Caco-2 (cell line): ENCODE results near the gene MYH2. TPM values are rescaled to one million over a fixed set of nuclear protein-coding genes. Genes with fewer than 3 reads are reported as not detected.

Experiments
- BruUV-seq: library from RNA; stranded (reverse); fragments of 400-500 nt; replicated peaks from 2 replicates; lab custom pipeline; 2021; lab: Mats Ljungman, UMichigan
- CTCF ChIA-PET: fragments of 300-600 bp; sonication (Branson Sonifier 250); formaldehyde crosslinking; loops from one replicate; lab custom pipeline; 2022; ENCODE audit warnings: antibody characterized with exemption; lab: Charles Lee
- POLR2A ChIA-PET: fragments of 300-600 bp; sonication (Branson Sonifier 250); formaldehyde crosslinking; loops from one replicate; lab custom pipeline; 2022; ENCODE audit warnings: antibody characterized with exemption; lab: Charles Lee
- DNase-seq, 2 experiments: peaks; one replicate each; pipeline versions ENCODE4 v3.0.0 to v3.0.0-alpha.2; 2020 to 2022
- H3K27me3 ChIP-seq: replicated peaks from 2 replicates; pipeline ENCODE4 v1.6.0; 2011; ENCODE audit warnings: low read length; ENCODE audit not compliant: control insufficient read depth, insufficient read depth
- H3K36me3 ChIP-seq: 2 replicates; pipeline ENCODE4 v1.5.1; 2011; ENCODE audit warnings: low read length; ENCODE audit not compliant: control insufficient read depth, insufficient read depth
- H3K4me1 ChIP-seq: fragments of 250-450 bp; sonication (Bioruptor Pico); 2 replicates; pipeline ENCODE4 v1.5.1; 2020; ENCODE audit warnings: mild to moderate bottlenecking
- H3K4me3 ChIP-seq: 2 replicates; pipeline ENCODE4 v1.5.1; 2011; ENCODE audit warnings: low read depth, mild to moderate bottlenecking, control low read depth, low read length
- H3K9me3 ChIP-seq: fragments of 250-450 bp; sonication (Bioruptor Pico); 2 replicates; pipeline ENCODE4 v1.5.1; 2020; ENCODE audit warnings: mild to moderate bottlenecking, moderate library complexity
- H3K27ac Mint-ChIP-seq: one replicate; pipeline ENCODE4 v1.8.0; 2022; ENCODE audit warnings: mixed read lengths; ENCODE audit not compliant: unreplicated experiment
- H3K27me3 Mint-ChIP-seq: one replicate; pipeline ENCODE4 v1.8.0; 2022; ENCODE audit warnings: mixed read lengths; ENCODE audit not compliant: insufficient read depth, unreplicated experiment
- H3K36me3 Mint-ChIP-seq: one replicate; pipeline ENCODE4 v1.8.0; 2022; ENCODE audit warnings: mild to moderate bottlenecking, mixed read lengths; ENCODE audit not compliant: insufficient read depth, unreplicated experiment
- H3K4me1 Mint-ChIP-seq: one replicate; pipeline ENCODE4 v1.8.0; 2022; ENCODE audit warnings: low read depth, mixed read lengths; ENCODE audit not compliant: unreplicated experiment
- H3K4me3 Mint-ChIP-seq: one replicate; pipeline ENCODE4 v1.8.0; 2022; ENCODE audit warnings: mild to moderate bottlenecking, moderate library complexity, mixed read lengths; ENCODE audit not compliant: unreplicated experiment
- H3K9me3 Mint-ChIP-seq: one replicate; pipeline ENCODE4 v1.8.0; 2022; ENCODE audit warnings: mixed read lengths; ENCODE audit not compliant: unreplicated experiment
- CTCF ChIP-seq, 2 experiments: fragments of 200-600 bp in 1 of 2; IDR thresholded peaks; 1 replicate in 1 of 2; 2 replicates in 1 of 2; pipeline versions ENCODE4 v1.5.1 to v1.8.0; 2011 to 2022; ENCODE audit warnings: antibody characterized with exemption in 1 of 2, control low read depth in 1 of 2, inconsistent platforms in 1 of 2, low read depth in 1 of 2, low read length in 1 of 2, mild to moderate bottlenecking in 1 of 2, moderate library complexity in 1 of 2; ENCODE audit not compliant: insufficient read depth in 1 of 2, severe bottlenecking in 1 of 2, unreplicated experiment in 1 of 2
- intact Hi-C: fragments of 100-400 bp; cut with micrococcal nuclease; formaldehyde crosslinking; loops from one replicate; pipeline ENCODE4 v1.10.0; 2022; ENCODE audit not compliant: unreplicated experiment
- total RNA-seq: library from RNA; stranded (reverse); gene quantifications from 2 replicates; pipeline ENCODE4 v1.2.3, GENCODE V29; 2022

The MYH2 gene
- total RNA-seq, 1 experiment from 2014 or later = not detected

- Histone ChIP-seq H3K4me1 (no peaks in the 10 kb centered on the region), H3K36me3 (no peaks in the 10 kb centered on the region), H3K27me3 (no peaks in the 10 kb centered on the region), H3K4me3 (no peak overlapping the region), H3K9me3 (no peaks in the 10 kb centered on the region)
- no peaks in the 10 kb centered on the region for H3K36me3 Mint-ChIP-seq
- ChIA-PET CTCF (no interaction called here), POLR2A (no interaction called here)
- intact Hi-C loops = no loop called here
- BruUV-seq = no TSS peak
- TF ChIP-seq CTCF (IDR thresholded peaks at IDR 0.05; ENCODE audit: insufficient read depth in 1 of 2, low read depth in 1 of 2, low read length in 1 of 2, severe bottlenecking in 1 of 2, unreplicated experiment in 1 of 2) = no peak
- no peak for DNase-seq
- no peak overlapping the region for H3K27ac Mint-ChIP-seq
- no peaks in the 10 kb centered on the region for H3K9me3 Mint-ChIP-seq
- H3K4me1 Mint-ChIP-seq = no peaks in the 10 kb centered on the region
- no peaks in the 10 kb centered on the region for H3K27me3 Mint-ChIP-seq
- H3K4me3 Mint-ChIP-seq = no peak overlapping the region
Observed at GRCh38 chr17:10557422-10557821, 8.0 kb upstream of the MYH2 start.

GRCh38 chr17:10556301-10557005, 7.0 kb upstream of the MYH2 start:
- no peaks in the 10 kb centered on the region for H3K4me1 ChIP-seq
- Mint-ChIP-seq H3K9me3 (no peaks in the 10 kb centered on the region), H3K4me3 (no peak overlapping the region), H3K27me3 (no peaks in the 10 kb centered on the region), H3K4me1 (no peaks in the 10 kb centered on the region), H3K36me3 (no peaks in the 10 kb centered on the region), H3K27ac (no peak overlapping the region)
- TF ChIP-seq CTCF (IDR thresholded peaks at IDR 0.05; ENCODE audit: insufficient read depth in 1 of 2, low read depth in 1 of 2, low read length in 1 of 2, severe bottlenecking in 1 of 2, unreplicated experiment in 1 of 2) = no peak
- no peaks in the 10 kb centered on the region for H3K27me3 ChIP-seq
- no peak for DNase-seq
- intact Hi-C loops = no loop called here
- CTCF ChIA-PET = no interaction called here
- POLR2A ChIA-PET = no interaction called here
- H3K4me3 ChIP-seq = no peak overlapping the region
- no peaks in the 10 kb centered on the region for H3K9me3 ChIP-seq
- H3K36me3 ChIP-seq = no peaks in the 10 kb centered on the region
- BruUV-seq = no TSS peak

DNA sequence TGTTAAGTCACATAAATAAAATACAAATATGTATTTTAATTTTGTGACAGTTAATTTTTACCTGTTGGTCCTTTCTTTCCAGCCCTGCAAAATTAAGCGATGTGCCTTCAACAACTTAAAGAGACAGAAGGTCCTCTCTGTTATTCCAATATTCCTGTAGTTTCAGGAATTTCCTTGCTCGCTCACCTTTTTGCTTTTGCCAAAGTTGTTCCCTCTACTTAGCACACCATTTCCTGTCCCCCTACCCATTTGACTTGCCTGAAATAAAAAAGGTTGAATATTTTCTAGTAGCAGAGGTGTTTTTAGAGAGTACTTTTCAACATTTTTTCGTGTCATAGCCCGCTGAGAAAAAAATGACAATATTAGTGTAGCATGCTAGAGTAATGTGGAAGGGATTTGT, 556 bp upstream of the MYH2 start:
- ChIA-PET CTCF (no interaction called here), POLR2A (no interaction called here)
- H3K27ac Mint-ChIP-seq = no peak overlapping the region
- no peaks in the 10 kb centered on the region for H3K9me3 Mint-ChIP-seq
- no peak for TF ChIP-seq CTCF (IDR thresholded peaks at IDR 0.05; ENCODE audit: insufficient read depth in 1 of 2, low read depth in 1 of 2, low read length in 1 of 2, severe bottlenecking in 1 of 2, unreplicated experiment in 1 of 2)
- H3K27me3 ChIP-seq = no peaks in the 10 kb centered on the region
- no peaks in the 10 kb centered on the region for H3K36me3 ChIP-seq
- no peak overlapping the region for H3K4me3 ChIP-seq
- H3K36me3 Mint-ChIP-seq = no peaks in the 10 kb centered on the region
- no peaks in the 10 kb centered on the region for H3K9me3 ChIP-seq
- BruUV-seq = no TSS peak
- no peak overlapping the region for H3K4me3 Mint-ChIP-seq
- intact Hi-C loops = no loop called here
- DNase-seq = no peak
- peaks cover 3% of the 10 kb centered on the region for H3K27me3 Mint-ChIP-seq
- H3K4me1 ChIP-seq = no peaks in the 10 kb centered on the region
- H3K4me1 Mint-ChIP-seq = no peaks in the 10 kb centered on the region
